GOT3 (cell line): Measurements from ENCODE around the gene NFU1.
"Not testable (repeated sequence)": the region's sequence is repeated elsewhere in the genome, so short reads cannot be mapped to it uniquely, and the experiment has no call there.

Experiments used
- DNase-seq: peaks from one replicate; lab custom pipeline; 2025; ENCODE audit warnings: mixed read lengths; lab: John Stamatoyannopoulos, UW

The NFU1 gene

DNA sequence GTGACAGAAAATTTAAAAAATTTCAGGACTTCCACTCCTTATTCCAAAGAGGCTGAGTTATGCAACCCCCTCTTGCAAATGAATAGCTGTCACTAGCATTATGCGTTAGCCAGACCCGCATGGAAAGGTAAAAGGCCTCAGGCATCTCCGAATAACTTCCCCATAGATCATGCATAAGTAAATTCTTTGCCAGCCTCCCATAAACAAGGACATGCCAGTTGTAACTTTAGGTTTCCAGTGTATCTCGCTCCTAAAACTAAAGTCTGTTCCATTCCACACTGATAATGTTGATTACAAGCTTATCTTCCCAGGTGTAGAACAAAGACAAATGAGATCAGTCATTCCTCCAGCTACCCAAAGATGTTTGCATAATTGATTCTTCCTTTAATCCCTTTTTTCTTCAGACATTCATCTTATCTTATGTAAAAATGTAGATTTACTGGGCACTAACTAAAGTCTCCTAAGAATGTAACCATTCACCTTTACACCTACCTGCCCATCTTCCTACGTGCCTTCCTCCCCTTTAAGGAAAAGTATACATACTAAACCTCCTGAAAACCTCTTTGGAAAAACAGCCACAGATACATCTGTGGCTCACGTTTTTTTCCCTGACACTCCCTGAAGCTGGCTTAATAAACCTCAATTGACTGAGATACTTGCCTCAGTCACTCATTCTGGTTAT lies 13.6 kb upstream of the NFU1 start:
- DNase-seq: no peak

- DNase-seq: no peak
These were observed 12.7 kb upstream of the NFU1 start for GRCh38 chr2:69449906-69450305.

- not testable (repeated sequence) for DNase-seq
These were observed 6.4 kb upstream of the NFU1 start for GRCh38 chr2:69443673-69444072.

DNA sequence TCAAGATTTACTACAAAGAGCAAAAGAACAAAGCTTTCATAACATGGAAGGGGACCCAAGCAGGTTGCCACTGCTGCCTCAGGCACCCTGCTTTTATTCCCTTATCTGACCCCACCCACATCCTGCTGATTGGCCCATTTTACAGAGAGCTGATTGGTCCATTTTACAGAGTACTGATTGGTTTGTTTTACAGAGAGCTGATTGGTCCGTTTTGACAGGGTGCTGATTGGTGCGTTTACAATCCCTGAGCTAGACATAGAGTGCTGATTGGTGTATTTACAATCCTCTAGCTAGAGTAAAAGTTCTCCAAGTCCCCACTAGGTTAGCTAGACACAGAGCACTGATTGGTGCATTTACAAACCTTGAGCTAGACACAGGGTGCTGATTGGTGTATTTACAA lies 2.3 kb upstream of the NFU1 start:
- DNase-seq: not testable (repeated sequence)

- DNase-seq: no peak
These were observed 1.3 kb upstream of the NFU1 start for GRCh38 chr2:69438580-69438979.

DNA sequence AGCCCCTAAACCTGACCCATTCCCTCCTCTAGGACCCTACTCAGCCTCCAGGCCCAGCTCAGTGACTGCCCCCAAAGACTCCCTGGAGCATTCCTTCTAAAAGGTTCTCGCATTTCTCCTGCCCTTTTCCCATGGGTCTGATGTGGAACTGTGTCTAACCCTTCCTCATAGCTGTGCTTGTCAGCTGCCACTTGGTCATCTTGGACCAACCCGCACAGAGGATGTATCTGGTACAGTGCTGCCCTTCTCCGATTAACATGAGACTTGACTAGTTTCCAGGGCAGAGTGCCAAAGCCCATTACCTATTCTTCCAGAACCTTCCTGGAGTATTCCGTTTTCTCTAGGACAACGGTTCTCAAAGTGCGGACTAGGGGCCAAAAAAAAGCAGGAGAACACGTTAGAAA lies 518 bp upstream of the NFU1 start:
- DNase-seq: no peak

DNA sequence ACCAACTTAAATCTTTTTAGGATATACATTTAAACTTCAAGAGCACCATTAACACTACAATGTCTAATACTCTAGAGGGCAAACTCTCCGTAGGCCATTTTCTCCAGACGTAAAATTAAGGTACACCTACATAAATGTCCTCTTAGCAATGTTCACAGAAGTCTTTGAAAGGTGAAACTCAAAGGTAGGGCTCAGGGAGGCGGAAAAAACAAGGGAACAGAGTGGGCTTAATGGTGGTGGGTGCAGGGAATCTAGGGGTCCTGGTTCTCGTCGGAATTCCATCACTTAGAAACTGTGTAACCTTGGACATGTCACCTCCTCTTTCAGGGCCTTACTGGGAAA lies 668 bp downstream of the NFU1 start:
- DNase-seq: no peak

DNA sequence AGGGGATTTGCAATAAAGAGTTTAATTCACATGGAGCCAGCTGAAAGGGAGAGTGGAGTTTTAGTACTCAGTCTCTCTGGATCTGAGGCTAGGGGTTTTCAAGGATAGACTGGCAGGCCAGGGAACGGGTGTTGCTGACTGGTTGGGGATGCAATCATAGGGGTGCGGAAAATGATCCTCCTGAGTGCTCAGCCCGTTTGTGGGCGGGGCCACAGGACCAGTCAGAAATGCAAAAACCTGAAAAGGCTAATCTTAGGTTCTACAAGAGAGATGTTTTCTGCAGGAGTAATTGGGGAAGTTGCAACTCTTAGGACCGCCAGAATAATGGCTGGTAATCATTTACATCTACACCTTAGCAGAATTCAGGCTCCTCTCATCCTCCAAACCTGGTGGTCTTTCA lies 2.5 kb downstream of the NFU1 start:
- no peak for DNase-seq

- DNase-seq: no peak
These were observed 7.6 kb downstream of the NFU1 start for GRCh38 chr2:69429491-69430183.

- DNase-seq: no peak
These were observed 8.3 kb downstream of the NFU1 start for GRCh38 chr2:69428981-69429380.

DNA sequence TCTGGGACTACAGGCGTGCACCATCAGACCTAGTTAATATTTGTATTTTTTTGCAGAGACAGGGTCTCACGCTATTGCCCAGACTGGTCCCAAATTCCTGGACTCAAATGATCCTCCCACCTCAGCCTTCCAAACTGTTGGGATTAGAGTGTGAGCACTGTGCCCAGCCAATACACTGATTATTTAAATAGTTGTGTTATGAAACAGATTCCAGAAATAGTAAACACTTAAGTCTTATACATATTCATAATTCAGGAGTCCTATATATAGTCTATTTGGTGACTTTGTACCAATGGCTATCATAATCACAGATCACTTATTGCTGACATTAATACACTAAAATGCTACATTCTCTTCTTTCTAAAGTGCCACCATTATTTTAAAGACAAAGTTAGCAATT lies 12.8 kb downstream of the NFU1 start:
- DNase-seq: no peak

GRCh38 chr2:69422198-69422597 lies 15.0 kb downstream of the NFU1 start:
- DNase-seq: no peak

DNA sequence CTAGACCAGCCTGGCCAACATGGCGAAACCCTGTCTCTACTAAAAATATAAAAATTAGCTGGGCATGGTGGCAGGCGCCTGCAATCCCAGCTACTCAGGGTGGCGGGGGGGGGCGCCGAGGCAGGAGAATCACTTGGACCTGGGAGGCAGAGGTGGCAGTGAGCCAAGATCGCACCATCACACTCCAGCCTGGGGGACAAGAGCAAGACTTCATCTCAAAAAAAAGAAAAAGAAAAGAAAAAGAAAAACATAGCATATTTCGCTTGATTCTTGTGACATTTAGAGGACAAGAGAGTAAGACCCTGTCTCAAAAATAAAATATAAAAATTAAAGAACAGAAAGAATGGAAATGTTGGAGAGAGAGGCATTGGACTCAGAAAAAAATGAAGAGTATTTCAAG lies 18.1 kb downstream of the NFU1 start:
- not testable (repeated sequence) for DNase-seq

GRCh38 chr2:69416147-69416546 lies 21.1 kb downstream of the NFU1 start:
- DNase-seq: no peak

- no peak for DNase-seq
These were observed 26.1 kb downstream of the NFU1 start for GRCh38 chr2:69411120-69411519.

DNA sequence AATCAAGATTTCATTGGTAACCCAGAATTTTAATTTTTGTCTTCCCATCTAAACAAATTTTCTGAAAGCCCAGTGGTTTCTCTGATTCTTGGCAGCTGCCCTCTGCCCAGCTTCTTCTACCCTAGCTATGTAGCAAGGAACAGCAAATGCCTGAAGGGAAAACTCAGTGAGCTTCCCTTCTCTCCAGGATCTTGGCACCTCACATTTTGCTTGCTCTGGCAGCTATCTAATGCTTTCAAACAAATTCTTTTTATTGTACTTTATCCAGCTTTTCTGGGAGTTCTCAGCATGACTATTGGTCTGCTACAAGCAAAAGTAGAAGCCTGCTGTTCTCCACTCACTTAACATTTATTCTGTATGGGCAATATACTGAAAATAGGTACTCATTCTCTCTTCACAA lies 31.9 kb downstream of the NFU1 start:
- DNase-seq: no peak

DNA sequence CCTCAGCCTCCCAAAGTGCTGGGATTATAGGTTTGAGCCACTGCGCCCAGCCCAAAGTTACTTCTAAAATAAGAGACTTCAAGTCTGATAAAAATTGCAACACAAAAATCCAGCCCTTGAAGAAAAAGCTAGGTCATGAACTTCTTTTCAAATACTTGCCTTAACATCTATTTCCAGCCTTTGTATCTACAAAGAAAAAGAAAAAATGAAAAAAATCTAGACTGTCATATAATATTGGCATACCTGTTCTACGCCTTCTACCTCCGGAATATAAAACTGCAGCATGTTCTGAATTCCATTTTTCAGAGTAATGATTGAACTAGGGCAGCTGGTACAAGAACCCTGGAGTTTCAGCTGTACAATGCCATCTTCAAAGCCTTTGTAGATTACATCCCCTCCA lies 37.1 kb downstream of the NFU1 start:
- no peak for DNase-seq

DNA sequence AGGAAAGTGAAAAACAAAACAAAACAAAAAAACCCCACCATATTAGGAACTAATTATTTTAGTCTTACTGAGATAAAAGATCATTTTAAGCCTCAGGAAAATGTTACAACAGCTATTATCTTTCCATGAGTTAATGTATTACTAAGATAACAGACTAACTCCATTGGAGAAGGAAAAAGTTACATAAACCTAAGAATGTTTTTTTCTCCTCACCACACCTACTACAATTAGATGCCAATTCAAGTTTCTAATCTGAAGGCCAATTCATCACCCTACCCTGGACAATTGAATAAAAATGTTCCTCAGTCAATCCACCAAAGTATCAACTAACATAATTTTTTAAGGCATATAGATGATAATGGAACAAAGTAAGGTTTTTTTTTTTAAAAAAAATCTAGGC lies 40.0 kb downstream of the NFU1 start:
- no peak for DNase-seq

DNA sequence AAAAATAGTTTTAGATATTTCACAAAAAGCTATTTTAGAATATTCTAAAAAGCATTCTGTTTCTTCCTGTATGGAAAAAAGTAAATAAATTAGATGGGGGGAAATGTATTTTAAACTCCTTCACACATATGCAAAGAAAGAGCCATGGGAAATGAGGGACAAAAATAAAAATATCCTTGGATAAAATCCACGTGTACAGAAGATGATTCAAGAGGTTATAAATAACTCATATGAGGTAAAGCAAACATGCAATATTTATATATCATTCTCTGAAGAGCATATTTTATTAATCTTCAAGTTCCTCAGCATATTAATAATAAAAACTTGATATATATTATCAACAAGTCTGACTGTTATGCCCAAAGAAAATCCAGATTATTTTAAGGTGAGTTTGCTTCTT lies 41.4 kb downstream of the NFU1 start:
- DNase-seq: no peak

- DNase-seq: no peak
These were observed 43.3 kb downstream of the NFU1 start for GRCh38 chr2:69393963-69394362.

- no peak for DNase-seq
These were observed 46.8 kb downstream of the NFU1 start for GRCh38 chr2:69390471-69390870.

GRCh38 chr2:69390001-69390400 lies 47.2 kb downstream of the NFU1 start:
- no peak for DNase-seq

GRCh38 chr2:69389271-69389670 lies 48.0 kb downstream of the NFU1 start:
- DNase-seq: no peak
